ENCODE results near the gene EML4.
"Not testable (repeated sequence)": the region's sequence is repeated elsewhere in the genome, so short reads cannot be mapped to it uniquely, and the experiment has no call there.

The EML4 gene

GRCh38 chr2:42333579-42333978, 164.4 kb downstream of the EML4 start:
- no peak for DNase-seq (ENCODE audit: low read depth)

- no peak for DNase-seq (ENCODE audit: low read depth)
Measured at GRCh38 chr2:42334220-42334619, 165.1 kb downstream of the EML4 start.

DNA sequence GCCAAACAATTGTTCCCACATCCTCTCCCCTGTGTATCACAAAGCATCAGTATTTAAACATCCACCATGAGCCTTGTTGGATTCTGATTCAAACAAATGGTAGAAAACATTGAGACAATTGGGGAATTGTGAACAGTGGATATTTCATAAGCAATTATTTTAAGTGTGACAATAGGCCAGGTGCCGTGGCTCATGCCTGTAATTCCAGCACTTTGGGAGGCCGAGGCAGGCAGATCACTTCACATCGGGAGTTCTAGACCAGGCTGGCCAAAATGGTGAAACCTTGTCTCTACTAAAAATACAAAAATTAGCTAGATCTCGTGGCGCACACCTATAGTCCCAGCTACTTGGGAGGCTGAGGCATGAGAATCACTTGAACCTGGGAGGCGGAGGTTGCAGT, 165.7 kb downstream of the EML4 start:
- DNase-seq (ENCODE audit: low read depth) = not testable (repeated sequence)

DNA sequence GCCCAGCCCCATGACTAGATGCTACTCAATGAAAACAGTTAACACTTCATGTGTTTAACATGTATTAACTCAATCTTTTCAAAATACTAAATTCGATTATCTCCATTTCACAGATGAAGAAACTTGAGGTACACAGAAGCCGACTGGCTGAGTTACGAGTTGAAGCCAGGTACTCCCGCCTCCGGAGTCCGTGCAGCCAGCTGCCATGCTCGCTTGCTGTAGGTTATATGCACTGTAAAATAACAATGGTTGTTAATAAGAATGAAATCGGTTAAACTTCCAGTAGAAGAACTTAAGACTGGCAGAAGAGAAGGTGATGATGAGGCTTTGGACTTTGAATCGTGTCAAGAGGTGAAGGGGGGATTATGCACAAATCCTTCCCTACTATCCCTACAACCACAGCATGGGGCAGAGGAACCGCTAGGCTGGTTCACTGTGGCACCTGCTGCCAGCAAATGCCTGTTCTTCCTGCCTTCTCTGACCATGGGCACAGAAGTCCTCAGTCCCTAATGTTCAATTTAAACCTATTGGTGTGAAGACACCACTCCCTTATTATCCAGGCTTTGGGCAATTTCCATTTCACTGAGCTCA, 166.5 kb downstream of the EML4 start:
- no peak for DNase-seq (ENCODE audit: low read depth)

GRCh38 chr2:42336361-42336965, 167.3 kb downstream of the EML4 start:
- no peak for DNase-seq (ENCODE audit: low read depth)

DNA sequence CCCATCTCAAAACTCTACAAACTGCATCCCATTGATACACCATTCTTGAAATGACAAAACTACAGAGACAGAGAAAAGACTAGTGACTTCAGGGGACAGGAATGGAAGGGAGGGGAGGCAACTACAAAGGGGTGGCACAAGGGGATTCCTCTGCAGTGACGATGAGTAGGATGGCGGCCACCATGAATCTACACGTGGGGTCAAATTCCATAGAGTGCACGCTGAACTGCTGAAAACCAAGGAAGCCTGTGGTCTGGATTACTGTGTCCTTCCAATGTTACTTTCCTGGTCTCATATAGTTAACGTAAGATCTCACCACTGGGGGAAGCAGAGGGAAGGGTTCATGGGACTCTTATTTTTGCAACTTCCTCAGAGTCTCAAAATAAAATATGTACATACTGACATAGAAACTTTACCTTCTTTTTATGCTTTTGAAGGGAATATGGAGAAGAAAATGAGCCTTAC, 168.2 kb downstream of the EML4 start:
- DNase-seq (ENCODE audit: low read depth) = no peak

- DNase-seq (ENCODE audit: low read depth) = no peak
Measured at GRCh38 chr2:42337846-42338566, 168.9 kb downstream of the EML4 start.

- DNase-seq (ENCODE audit: low read depth) = no peak
Measured at GRCh38 chr2:42338567-42339190, 169.5 kb downstream of the EML4 start.

DNA sequence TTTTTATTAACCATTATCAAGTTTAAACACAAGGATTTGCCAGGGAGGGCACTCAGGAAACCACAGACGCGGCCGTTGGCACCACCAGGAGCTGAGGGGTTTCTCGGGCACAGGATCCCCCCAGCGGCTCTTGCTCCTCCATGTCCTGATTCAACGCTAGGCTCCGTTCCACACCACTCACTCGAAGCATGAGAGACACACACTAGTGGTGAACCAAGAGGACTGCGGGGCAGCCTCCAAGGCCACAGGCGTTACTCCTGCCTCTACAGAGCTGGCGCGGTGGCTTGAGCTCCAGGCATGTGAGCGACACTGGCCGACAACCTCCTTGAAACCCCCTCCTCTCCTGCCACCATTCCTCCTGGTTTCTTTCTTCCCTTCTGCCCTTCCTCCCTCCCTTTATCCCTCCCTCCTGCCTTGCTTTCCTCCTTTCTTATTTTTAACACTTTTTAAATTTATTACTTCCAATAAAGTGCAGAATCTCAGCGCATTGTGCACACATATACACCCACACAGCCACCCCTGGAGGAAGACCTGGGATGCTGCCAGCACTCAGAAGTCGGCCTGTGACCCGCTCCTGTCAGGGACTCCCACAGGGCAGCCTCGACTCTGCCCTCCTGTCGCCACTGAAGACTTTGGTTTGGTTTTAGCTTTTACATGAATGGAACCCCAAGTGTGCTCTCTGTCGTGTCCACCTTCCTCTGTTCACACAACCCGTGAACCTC, 170.2 kb downstream of the EML4 start:
- no peak for DNase-seq (ENCODE audit: low read depth)

- no peak for DNase-seq (ENCODE audit: low read depth)
Measured at GRCh38 chr2:42340045-42340937, 171.1 kb downstream of the EML4 start.

- DNase-seq (ENCODE audit: low read depth) = no peak
Measured at GRCh38 chr2:42340938-42341636, 171.9 kb downstream of the EML4 start.

DNA sequence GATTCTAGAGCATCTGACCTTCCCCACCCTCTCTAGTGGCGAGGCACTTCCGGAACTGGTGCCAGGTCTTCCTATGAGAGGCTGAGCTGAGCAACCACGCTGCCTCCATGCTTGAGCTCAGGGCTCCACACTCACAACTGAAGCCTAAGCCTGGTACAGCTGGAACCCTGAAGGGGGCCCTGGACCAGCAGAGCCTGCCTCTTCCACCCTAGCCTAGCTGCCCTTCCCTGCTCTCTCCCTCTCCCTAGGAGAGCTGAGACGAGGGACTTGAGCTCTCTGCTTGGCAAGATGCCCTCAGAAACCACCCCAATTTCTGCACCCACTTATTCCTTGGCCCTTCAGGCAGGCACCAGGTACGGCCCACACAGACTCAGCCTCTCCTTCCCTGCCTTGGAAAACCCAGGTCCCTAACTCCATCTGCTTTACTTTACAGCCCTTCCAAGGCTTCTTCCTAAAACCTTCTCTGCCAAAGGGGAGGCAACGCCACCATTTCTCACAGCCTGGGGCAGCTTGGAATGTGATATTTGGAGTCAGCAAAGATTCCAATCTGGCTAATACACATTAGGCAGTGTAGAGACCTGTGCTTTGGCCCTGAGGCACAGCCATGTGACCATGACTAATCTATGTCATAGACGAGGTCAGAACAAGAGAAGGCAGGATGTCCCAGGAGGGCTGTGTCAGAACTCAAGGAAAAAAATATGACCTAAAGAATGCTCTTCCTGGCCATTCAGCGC, 173.1 kb downstream of the EML4 start:
- DNase-seq (ENCODE audit: low read depth) = peak; percentile 93

GRCh38 chr2:42342795-42343241, 173.7 kb downstream of the EML4 start:
- no peak for DNase-seq (ENCODE audit: low read depth)

DNA sequence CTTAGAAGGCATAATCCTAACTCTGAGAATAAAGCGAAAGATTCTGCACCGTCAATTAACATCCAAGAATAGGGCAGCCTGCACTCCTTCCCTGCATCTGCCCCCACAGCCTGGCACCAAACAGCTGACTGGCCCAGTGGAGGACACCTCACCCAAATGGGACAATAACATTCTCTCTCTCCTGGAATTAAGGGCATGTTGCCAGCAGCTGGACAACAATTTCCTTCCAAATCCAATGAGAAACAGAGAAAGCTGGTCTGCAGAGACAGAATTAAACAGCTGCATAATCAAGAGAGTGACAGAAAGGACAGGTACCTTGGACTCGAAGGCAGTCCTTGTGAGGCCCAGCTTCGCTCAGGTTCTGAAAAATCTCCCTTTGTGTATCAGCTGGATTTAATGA, 176.8 kb downstream of the EML4 start:
- DNase-seq (ENCODE audit: low read depth) = no peak

GRCh38 chr2:42346856-42347255, 177.7 kb downstream of the EML4 start:
- DNase-seq (ENCODE audit: low read depth) = not testable (repeated sequence)

- DNase-seq (ENCODE audit: low read depth) = not testable (repeated sequence)
Measured at GRCh38 chr2:42347518-42347917, 178.4 kb downstream of the EML4 start.

DNA sequence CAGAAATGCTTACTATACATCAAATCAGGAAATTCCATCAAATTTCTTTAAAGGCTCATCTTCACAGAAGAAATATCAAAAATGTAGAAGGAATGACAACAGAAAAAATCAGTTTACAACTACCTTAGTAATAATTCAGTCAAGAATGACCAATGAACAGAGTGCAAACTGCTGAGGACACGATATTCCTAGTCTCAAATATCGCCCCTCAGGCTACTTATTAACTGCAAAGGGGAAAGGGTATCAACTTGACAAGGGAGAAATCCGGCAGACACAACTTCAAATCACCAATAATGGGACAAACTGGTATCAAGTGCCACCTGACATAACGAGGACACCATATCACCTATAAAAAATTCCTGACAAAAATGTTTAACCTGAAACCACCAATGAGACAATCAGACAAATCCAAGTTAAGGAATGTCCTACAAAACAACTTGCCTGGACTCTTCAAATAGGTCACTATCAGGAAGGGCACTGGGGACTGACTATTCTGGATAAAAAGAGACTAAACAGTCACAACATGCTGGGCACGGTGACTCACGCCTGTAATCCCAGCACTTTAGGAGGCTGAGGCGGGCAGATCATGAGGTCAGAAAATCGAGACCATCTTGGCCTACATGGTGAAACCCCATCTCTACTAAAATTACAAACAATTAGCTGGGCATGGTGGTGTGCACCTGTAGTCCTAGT, 179.1 kb downstream of the EML4 start:
- no peak for DNase-seq (ENCODE audit: low read depth)

- no peak for DNase-seq (ENCODE audit: low read depth)
Measured at GRCh38 chr2:42350434-42351063, 181.4 kb downstream of the EML4 start.

- no peak for DNase-seq (ENCODE audit: low read depth)
Measured at GRCh38 chr2:42351864-42352263, 182.7 kb downstream of the EML4 start.
